SIG-M5 (cell line): Measurements from ENCODE around the gene HHIPL1.

Experiments
- DNase-seq: peaks from one replicate; lab custom pipeline; 2025; lab: John Stamatoyannopoulos, UW

HHIPL1 gene

GRCh38 chr14:99611646-99612045 is 33.3 kb upstream of the HHIPL1 start:
- no peak for DNase-seq

GRCh38 chr14:99612071-99612737 is 32.7 kb upstream of the HHIPL1 start:
- DNase-seq, result no peak

GRCh38 chr14:99612738-99613330 is 32.1 kb upstream of the HHIPL1 start:
- no peak for DNase-seq

- no peak for DNase-seq
These were observed 29.3 kb upstream of the HHIPL1 start for GRCh38 chr14:99615497-99616157.

GRCh38 chr14:99616832-99617800 is 27.8 kb upstream of the HHIPL1 start:
- DNase-seq, result no peak

- DNase-seq, result no peak
These were observed 24.8 kb upstream of the HHIPL1 start for GRCh38 chr14:99619835-99620834.

GRCh38 chr14:99621948-99622347 is 23.0 kb upstream of the HHIPL1 start:
- no peak for DNase-seq

- no peak for DNase-seq
These were observed 20.9 kb upstream of the HHIPL1 start for GRCh38 chr14:99624024-99624423.

GRCh38 chr14:99624971-99625370 is 20.0 kb upstream of the HHIPL1 start:
- DNase-seq, result no peak

GRCh38 chr14:99625476-99625875 is 19.5 kb upstream of the HHIPL1 start:
- DNase-seq, result no peak

- no peak for DNase-seq
These were observed 18.8 kb upstream of the HHIPL1 start for GRCh38 chr14:99626041-99626648.

GRCh38 chr14:99627100-99627499 is 17.8 kb upstream of the HHIPL1 start:
- DNase-seq, result no peak

GRCh38 chr14:99627510-99628381 is 17.2 kb upstream of the HHIPL1 start:
- no peak for DNase-seq

GRCh38 chr14:99628887-99629618 is 15.9 kb upstream of the HHIPL1 start:
- no peak for DNase-seq

GRCh38 chr14:99630202-99630601 is 14.7 kb upstream of the HHIPL1 start:
- no peak for DNase-seq

GRCh38 chr14:99632410-99633035 is 12.4 kb upstream of the HHIPL1 start:
- no peak for DNase-seq

- DNase-seq, result no peak
These were observed 11.8 kb upstream of the HHIPL1 start for GRCh38 chr14:99633141-99633540.

- no peak for DNase-seq
These were observed 11.0 kb upstream of the HHIPL1 start for GRCh38 chr14:99633918-99634317.
